CD4-positive, alpha-beta T cell treated with Interleukin-15 for 4 hours (primary cell): Measurements from ENCODE around the gene TSPAN14.

Experiments
- DNase-seq: peaks from one replicate; pipeline ENCODE4 v3.0.0-alpha.2; 2020; ENCODE audit warnings: low spot score

Gene TSPAN14

GRCh38 chr10:80455461-80456349 lies 1.6 kb downstream of the TSPAN14 start:
- no peak for DNase-seq

- DNase-seq, result no peak
Measured at GRCh38 chr10:80457554-80458262, 3.6 kb downstream of the TSPAN14 start.

DNA sequence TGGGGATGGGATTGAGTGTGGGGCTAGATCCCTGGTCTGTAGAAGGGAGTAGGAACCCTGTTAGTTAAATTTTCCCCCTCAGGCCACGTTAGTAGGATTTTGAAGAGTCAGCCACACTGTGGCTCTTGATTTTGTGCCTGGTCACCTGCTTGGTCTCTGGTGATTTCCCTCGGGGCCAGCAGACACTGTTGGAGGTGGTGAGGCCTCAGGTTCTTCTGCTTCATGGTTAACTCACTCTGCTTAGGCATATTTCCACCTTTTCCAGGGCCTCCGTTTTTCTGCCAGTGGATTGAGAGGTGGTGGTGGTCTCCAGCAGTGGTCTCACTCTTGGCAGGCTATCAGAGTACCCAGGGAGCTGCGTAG lies 4.1 kb downstream of the TSPAN14 start:
- no peak for DNase-seq

- DNase-seq, result no peak
Measured at GRCh38 chr10:80458638-80459037, 4.5 kb downstream of the TSPAN14 start.

GRCh38 chr10:80459047-80459865 lies 5.1 kb downstream of the TSPAN14 start:
- peak; percentile 86 for DNase-seq

GRCh38 chr10:80460399-80461207 lies 6.5 kb downstream of the TSPAN14 start:
- no peak for DNase-seq

GRCh38 chr10:80461208-80462183 lies 7.4 kb downstream of the TSPAN14 start:
- no peak for DNase-seq

- DNase-seq, result no peak
Measured at GRCh38 chr10:80462299-80462980, 8.3 kb downstream of the TSPAN14 start.

GRCh38 chr10:80462981-80463741 lies 9.1 kb downstream of the TSPAN14 start:
- peak; percentile 48 for DNase-seq

- DNase-seq, result no peak
Measured at GRCh38 chr10:80463868-80464267, 9.8 kb downstream of the TSPAN14 start.

GRCh38 chr10:80464557-80465450 lies 10.7 kb downstream of the TSPAN14 start:
- no peak for DNase-seq

GRCh38 chr10:80465451-80465835 lies 11.3 kb downstream of the TSPAN14 start:
- no peak for DNase-seq

DNA sequence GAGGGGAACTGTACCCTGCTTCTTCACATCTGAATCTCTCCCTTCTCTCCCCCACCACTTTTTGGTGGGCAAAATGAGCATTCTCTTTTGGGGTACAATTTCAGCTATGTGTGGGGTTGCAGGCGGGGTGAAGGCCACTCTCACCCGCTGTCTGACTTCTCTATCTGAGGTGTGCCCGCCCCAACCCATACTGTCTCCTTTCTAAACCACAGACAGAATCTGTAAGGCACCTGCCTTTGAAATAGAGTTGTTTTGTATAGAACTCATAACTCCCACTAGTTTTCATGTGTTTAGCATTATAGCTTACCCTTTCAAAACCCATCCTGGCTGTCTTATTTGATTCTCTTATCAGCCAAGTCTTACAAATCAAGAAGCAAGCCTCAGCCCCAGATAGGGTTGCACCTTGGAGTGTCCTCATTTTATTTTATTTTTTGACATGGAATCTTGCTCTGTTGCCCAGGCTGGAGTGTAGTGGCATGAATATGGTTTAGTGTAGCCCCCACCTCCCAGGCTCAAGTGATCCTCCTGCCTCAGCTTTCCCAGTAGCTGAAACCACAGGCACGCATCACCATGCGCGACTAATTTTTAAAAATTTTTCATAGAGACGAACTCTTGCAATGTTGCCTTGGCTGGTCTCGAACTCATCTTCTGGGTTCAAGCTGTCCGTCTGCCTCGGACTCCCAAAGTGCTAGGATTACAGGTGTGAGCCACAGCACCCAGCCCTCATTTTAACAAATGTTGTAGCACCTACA lies 11.9 kb downstream of the TSPAN14 start:
- peak; percentile 74 for DNase-seq

GRCh38 chr10:80466724-80467326 lies 12.7 kb downstream of the TSPAN14 start:
- DNase-seq, result no peak

GRCh38 chr10:80468002-80468401 lies 13.9 kb downstream of the TSPAN14 start:
- peak; percentile 70 for DNase-seq

- DNase-seq, result no peak
Measured at GRCh38 chr10:80468806-80469421, 14.8 kb downstream of the TSPAN14 start.
